CD4-positive, alpha-beta T cell (primary cell): ENCODE data around the gene FAM110A. TPM values are rescaled to one million over a fixed set of nuclear protein-coding genes. Genes with fewer than 3 reads are reported as not detected.

Source experiments
- ATAC-seq: fragments of 200-7000 bp; cut with Tn5 transposase; one replicate; pipeline ENCODE4 v1.10.0; 2022; ENCODE audit warnings: mild to moderate bottlenecking; ENCODE audit not compliant: poor library complexity
- CTCF ChIA-PET: fragments of 350-600 bp; sonication (Branson Sonifier 250); formaldehyde crosslinking; loops from one replicate; lab custom pipeline; 2021; ENCODE audit warnings: antibody characterized with exemption, inconsistent platforms; lab: Charles Lee
- POLR2A ChIA-PET: fragments of 350-600 bp; sonication (Branson Sonifier 250); formaldehyde crosslinking; loops from one replicate; lab custom pipeline; 2021; ENCODE audit warnings: antibody characterized with exemption, inconsistent platforms; lab: Charles Lee
- DNase-seq, 14 experiments: peaks; one replicate each; pipeline ENCODE4 v3.0.0-alpha.2; 2013 to 2020; ENCODE audit warnings: mixed read lengths in 2 of 14
- H3K27ac ChIP-seq, 2 donors: one replicate each; pipeline versions ENCODE4 v1.5.1 to v1.7.0; 2013; ENCODE audit warnings: low read length in 2 of 2, low read depth in 1 of 2, mild to moderate bottlenecking in 1 of 2
- H3K27me3 ChIP-seq, 2 experiments: 1 replicate in 1 of 2; 2 replicates in 1 of 2; pipeline versions ENCODE4 v1.6.1 to v1.7.0; 2013; ENCODE audit warnings: low read length in 2 of 2, control low read depth in 1 of 2, mild to moderate bottlenecking in 1 of 2, moderate library complexity in 1 of 2; ENCODE audit not compliant: insufficient read depth in 2 of 2, control insufficient read depth in 1 of 2
- H3K36me3 ChIP-seq: one replicate; pipeline ENCODE4 v1.6.1; 2013; ENCODE audit warnings: low read length, control low read depth; ENCODE audit not compliant: insufficient read depth
- H3K4me1 ChIP-seq: one replicate; pipeline ENCODE4 v1.6.1; 2013; ENCODE audit warnings: low read length, control low read depth; ENCODE audit not compliant: insufficient read depth
- H3K4me3 ChIP-seq: one replicate; pipeline ENCODE4 v1.5.1; 2013; ENCODE audit warnings: mild to moderate bottlenecking, low read length, moderate library complexity
- H3K9me3 ChIP-seq, 2 experiments: 1 replicate in 1 of 2; 2 replicates in 1 of 2; pipeline versions ENCODE4 v1.6.1 to v1.7.0; 2013; ENCODE audit warnings: low read length in 2 of 2, mild to moderate bottlenecking in 2 of 2, control low read depth in 1 of 2, moderate library complexity in 1 of 2; ENCODE audit not compliant: control insufficient read depth in 1 of 2, insufficient read depth in 1 of 2
- H3K27ac Mint-ChIP-seq: one replicate; pipeline ENCODE4 v1.8.0; 2020; ENCODE audit warnings: mixed read lengths
- H3K27me3 Mint-ChIP-seq: one replicate; pipeline ENCODE4 v1.8.0; 2021; ENCODE audit warnings: mixed read lengths
- H3K36me3 Mint-ChIP-seq: one replicate; pipeline ENCODE4 v1.8.0; 2021; ENCODE audit warnings: low read depth, mixed read lengths
- H3K4me1 Mint-ChIP-seq: one replicate; pipeline ENCODE4 v1.8.0; 2021; ENCODE audit warnings: low read depth, mixed read lengths
- H3K4me3 Mint-ChIP-seq: one replicate; pipeline ENCODE4 v1.8.0; 2020; ENCODE audit warnings: mild to moderate bottlenecking, mixed read lengths
- H3K9me3 Mint-ChIP-seq: one replicate; pipeline ENCODE4 v1.8.0; 2020; ENCODE audit warnings: mixed read lengths
- CTCF ChIP-seq: fragments of 200-600 bp; IDR thresholded peaks from one replicate; pipeline ENCODE4 v1.8.0; 2022; ENCODE audit warnings: antibody characterized with exemption, mild to moderate bottlenecking
- intact Hi-C, 2 experiments: fragments of 100-400 bp; cut with DNase I in 1 of 2; cut with micrococcal nuclease in 1 of 2; formaldehyde crosslinking; loops; one replicate each; pipeline versions ENCODE4 v1.15.1 to v1.9.0; 2023 to 2025; cut with DNase I, micrococcal nuclease
- total RNA-seq, 174 experiments: library from RNA in 2 of 174; stranded (reverse) in 2 of 174; gene quantifications; one replicate each; pipeline ENCODE4 v1.2.3 and lab custom pipeline; 2021 to 2026

FAM110A gene
- total RNA-seq, 2 experiments from 2014 or later = 4.5 to 4.8 TPM

DNA sequence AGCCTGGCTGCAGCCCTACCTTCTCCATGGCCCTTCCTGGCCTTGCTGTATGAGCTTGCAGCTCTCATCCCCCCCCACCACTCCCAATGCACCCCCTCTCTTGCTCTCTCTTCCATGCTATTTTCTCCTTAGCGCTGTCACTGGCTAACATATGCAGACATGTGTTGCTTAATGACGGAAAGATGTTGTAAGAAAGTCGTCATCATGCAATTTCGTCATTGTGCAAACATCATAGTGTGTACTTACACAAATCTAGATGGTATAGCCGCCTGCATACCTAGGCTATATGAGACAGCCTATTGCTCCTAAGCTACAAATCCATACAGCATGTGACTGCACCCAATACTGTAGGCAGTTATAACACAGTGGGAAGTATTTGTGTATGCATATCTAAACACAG lies 55.6 kb downstream of the FAM110A start:
- no peaks in the 10 kb centered on the region for H3K4me1 Mint-ChIP-seq

GRCh38 chr20:889932-890463 lies 56.5 kb downstream of the FAM110A start:
- ChIA-PET POLR2A (no interaction called here), CTCF (no interaction called here)
- H3K4me3 Mint-ChIP-seq = no peak overlapping the region
- no peaks in the 10 kb centered on the region for H3K9me3 Mint-ChIP-seq
- no peak overlapping the region for H3K27ac ChIP-seq
- H3K4me1 Mint-ChIP-seq = no peaks in the 10 kb centered on the region
- no peak overlapping the region for H3K4me3 ChIP-seq
- H3K27me3 Mint-ChIP-seq = peaks cover 9% of the 10 kb centered on the region
- no peaks in the 10 kb centered on the region for H3K36me3 Mint-ChIP-seq
- no peak for TF ChIP-seq CTCF
- H3K27ac Mint-ChIP-seq = no peak overlapping the region
- peaks cover 1% of the 10 kb centered on the region for H3K4me1 ChIP-seq
- intact Hi-C loops = no loop called here
- H3K36me3 ChIP-seq = no peaks in the 10 kb centered on the region
- H3K9me3 ChIP-seq = no peaks in the 10 kb centered on the region
- DNase-seq (no peak), ATAC-seq (no peak)
- H3K27me3 ChIP-seq = peaks cover 0 to 4% of the 10 kb centered on the region in 2 experiments

More for the DNA sequence above, 55.6 kb downstream of the FAM110A start:
- Histone ChIP-seq H3K27ac (no peak overlapping the region), H3K4me1 (peaks cover 5% of the 10 kb centered on the region), H3K9me3 (no peaks in the 10 kb centered on the region), H3K4me3 (no peak overlapping the region), H3K27me3 (peaks cover 0 to 11% of the 10 kb centered on the region in 2 experiments), H3K36me3 (no peaks in the 10 kb centered on the region)
- Mint-ChIP-seq H3K4me3 (no peak overlapping the region), H3K36me3 (no peaks in the 10 kb centered on the region), H3K27ac (no peak overlapping the region), H3K27me3 (peaks cover 12% of the 10 kb centered on the region), H3K9me3 (no peaks in the 10 kb centered on the region)
- no peak for ATAC-seq
- POLR2A ChIA-PET = no interaction called here
- no peak for DNase-seq
- intact Hi-C loops = no loop called here
- CTCF ChIA-PET = no interaction called here
- TF ChIP-seq CTCF = no peak

GRCh38 chr20:890666-891057 lies 57.1 kb downstream of the FAM110A start:
- Mint-ChIP-seq H3K27me3 (peaks cover 9% of the 10 kb centered on the region), H3K4me3 (no peak overlapping the region), H3K9me3 (no peaks in the 10 kb centered on the region), H3K4me1 (no peaks in the 10 kb centered on the region), H3K27ac (no peak overlapping the region), H3K36me3 (no peaks in the 10 kb centered on the region)
- no peak for ATAC-seq
- no peak for DNase-seq
- H3K4me3 ChIP-seq = no peak overlapping the region
- no peaks in the 10 kb centered on the region for H3K36me3 ChIP-seq
- POLR2A ChIA-PET = no interaction called here
- H3K27ac ChIP-seq = no peak overlapping the region
- intact Hi-C loops = no loop called here
- peaks cover 0 to 4% of the 10 kb centered on the region in 2 experiments for H3K27me3 ChIP-seq
- no peak for TF ChIP-seq CTCF
- H3K4me1 ChIP-seq = no peaks in the 10 kb centered on the region
- no peaks in the 10 kb centered on the region for H3K9me3 ChIP-seq
- CTCF ChIA-PET = no interaction called here
